Esophagus squamous epithelium (tissue), 4 donors: ENCODE data around the gene DCAF8.
A peak's percentile ranks its signal among the peaks of the same experiment; 100 is the strongest.

Experiments used
- POLR2A ChIP-seq, 4 donors: fragments of 450-650 bp; IDR thresholded peaks; one replicate each; pipeline ENCODE4 v1.6.1; 2017; ENCODE audit warnings: antibody characterized with exemption in 4 of 4, mild to moderate bottlenecking in 4 of 4, moderate library complexity in 3 of 4
- TF ChIP-seq, protein P1 (sequence below), 6 experiments: fragments of 450-650 bp in 4 of 6; fragments of 200-600 bp in 2 of 6; sonication (generic) in 2 of 6; IDR thresholded peaks; one replicate each; pipeline ENCODE4 v1.5.1; 2016 to 2019; ENCODE audit warnings: antibody characterized with exemption in 6 of 6, mild to moderate bottlenecking in 4 of 6, moderate library complexity in 4 of 6

DNA sequence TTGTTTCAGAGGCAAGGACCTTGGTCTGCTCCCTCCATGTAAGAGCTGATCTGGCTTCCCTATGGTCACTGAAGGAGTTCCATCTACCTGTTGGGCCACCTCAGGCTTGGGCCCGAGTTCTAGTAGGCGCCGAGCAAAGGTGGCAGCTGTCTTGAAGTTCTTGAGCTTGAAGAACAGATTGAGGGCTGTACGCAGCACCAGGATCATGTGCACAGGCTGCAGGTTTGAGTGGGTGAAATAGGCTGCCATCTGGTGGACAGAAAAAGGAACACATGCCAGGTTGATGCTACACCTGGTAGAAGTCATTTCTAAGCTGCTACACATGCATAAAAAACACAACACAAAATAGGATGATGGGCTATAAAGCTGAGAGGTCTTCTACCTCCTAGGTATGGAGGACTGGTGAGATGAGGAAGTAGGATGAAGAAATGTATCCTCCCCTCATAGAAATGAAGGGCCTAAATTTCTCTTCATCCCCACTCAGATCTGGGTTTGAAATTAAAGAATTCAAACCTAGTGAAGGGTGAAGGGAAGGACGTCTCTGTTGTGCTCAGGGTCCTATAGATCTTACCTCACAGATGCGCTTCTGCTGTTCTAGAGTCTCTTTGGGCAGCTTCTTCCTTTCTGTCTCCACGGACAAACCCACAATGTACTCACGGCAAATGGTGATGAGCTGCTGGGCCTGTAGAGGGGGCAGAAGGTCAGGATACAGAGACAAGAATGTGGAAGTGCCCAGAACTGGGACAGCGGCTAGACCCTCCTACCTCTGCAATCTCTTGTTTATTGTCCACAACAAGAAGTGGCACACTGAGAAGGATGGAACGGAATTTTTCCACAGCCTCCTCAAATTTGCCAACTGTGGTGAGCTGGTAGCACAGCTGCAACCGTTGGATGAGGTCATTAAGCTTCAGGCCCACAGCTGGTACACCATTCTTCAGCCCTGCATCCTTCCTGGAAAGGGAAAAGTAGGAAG lies 29.2 kb upstream of the DCAF8 start:
- TF ChIP-seq, protein P1, sequence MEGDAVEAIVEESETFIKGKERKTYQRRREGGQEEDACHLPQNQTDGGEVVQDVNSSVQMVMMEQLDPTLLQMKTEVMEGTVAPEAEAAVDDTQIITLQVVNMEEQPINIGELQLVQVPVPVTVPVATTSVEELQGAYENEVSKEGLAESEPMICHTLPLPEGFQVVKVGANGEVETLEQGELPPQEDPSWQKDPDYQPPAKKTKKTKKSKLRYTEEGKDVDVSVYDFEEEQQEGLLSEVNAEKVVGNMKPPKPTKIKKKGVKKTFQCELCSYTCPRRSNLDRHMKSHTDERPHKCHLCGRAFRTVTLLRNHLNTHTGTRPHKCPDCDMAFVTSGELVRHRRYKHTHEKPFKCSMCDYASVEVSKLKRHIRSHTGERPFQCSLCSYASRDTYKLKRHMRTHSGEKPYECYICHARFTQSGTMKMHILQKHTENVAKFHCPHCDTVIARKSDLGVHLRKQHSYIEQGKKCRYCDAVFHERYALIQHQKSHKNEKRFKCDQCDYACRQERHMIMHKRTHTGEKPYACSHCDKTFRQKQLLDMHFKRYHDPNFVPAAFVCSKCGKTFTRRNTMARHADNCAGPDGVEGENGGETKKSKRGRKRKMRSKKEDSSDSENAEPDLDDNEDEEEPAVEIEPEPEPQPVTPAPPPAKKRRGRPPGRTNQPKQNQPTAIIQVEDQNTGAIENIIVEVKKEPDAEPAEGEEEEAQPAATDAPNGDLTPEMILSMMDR (IDR thresholded peaks at IDR 0.05), result peak; percentile 76 to 85 (median 82)
- TF ChIP-seq POLR2A (IDR thresholded peaks at IDR 0.05), result no peak
